Measurements from ENCODE around the gene GPRC5A.

Gene GPRC5A

GRCh38 chr12:12912711-12913110, 21.3 kb downstream of the GPRC5A start:
- no peak for DNase-seq

GRCh38 chr12:12915656-12916055, 24.3 kb downstream of the GPRC5A start:
- DNase-seq = no peak

GRCh38 chr12:12916135-12916944, 25.0 kb downstream of the GPRC5A start:
- DNase-seq = peak; percentile 86

GRCh38 chr12:12917517-12917916, 26.2 kb downstream of the GPRC5A start:
- DNase-seq = no peak

- no peak for DNase-seq
These were observed 27.5 kb downstream of the GPRC5A start for GRCh38 chr12:12918781-12919389.

GRCh38 chr12:12919666-12920435, 28.5 kb downstream of the GPRC5A start:
- no peak for DNase-seq

- no peak for DNase-seq
These were observed 30.8 kb downstream of the GPRC5A start for GRCh38 chr12:12922191-12922616.

GRCh38 chr12:12922978-12923377, 31.6 kb downstream of the GPRC5A start:
- no peak for DNase-seq

- DNase-seq = no peak
These were observed 32.8 kb downstream of the GPRC5A start for GRCh38 chr12:12924169-12924568.

- DNase-seq = no peak
These were observed 34.0 kb downstream of the GPRC5A start for GRCh38 chr12:12925388-12925787.

- DNase-seq = no peak
These were observed 35.3 kb downstream of the GPRC5A start for GRCh38 chr12:12926571-12927071.

- DNase-seq = peak; percentile 73
These were observed 36.1 kb downstream of the GPRC5A start for GRCh38 chr12:12927211-12928079.

GRCh38 chr12:12929696-12930095, 38.3 kb downstream of the GPRC5A start:
- DNase-seq = no peak

GRCh38 chr12:12930633-12931219, 39.4 kb downstream of the GPRC5A start:
- no peak for DNase-seq

GRCh38 chr12:12933742-12934141, 42.4 kb downstream of the GPRC5A start:
- no peak for DNase-seq

- no peak for DNase-seq
These were observed 43.2 kb downstream of the GPRC5A start for GRCh38 chr12:12934556-12934955.

GRCh38 chr12:12936983-12937491, 45.7 kb downstream of the GPRC5A start:
- no peak for DNase-seq

- DNase-seq = no peak
These were observed 47.2 kb downstream of the GPRC5A start for GRCh38 chr12:12938541-12938940.

GRCh38 chr12:12939888-12940287, 48.5 kb downstream of the GPRC5A start:
- DNase-seq = no peak

GRCh38 chr12:12941450-12942350, 50.3 kb downstream of the GPRC5A start:
- DNase-seq = no peak
